ENCODE data around the gene SIL1.

- TF ChIP-seq ZNF263 (CRISPR knock-in tag; IDR thresholded peaks at IDR 0.05; ENCODE audit: borderline replicate concordance) (no peak), RFX5 (IDR thresholded peaks at IDR 0.05; ENCODE audit: low read depth, low read length) (no peak)
These were observed 47.6 kb upstream of the SIL1 start for GRCh38 chr5:139245637-139246339.
